T follicular helper cell (primary cell): ENCODE measurements around the gene MYPN.
"Not testable (repeated sequence)": the region's sequence is repeated elsewhere in the genome, so short reads cannot be mapped to it uniquely, and the experiment has no call there.

ENCODE experiments used
- DNase-seq: peaks from one replicate; pipeline ENCODE4 v3.0.0-alpha.2; 2020; ENCODE audit warnings: low read depth

The MYPN gene

GRCh38 chr10:68135362-68135761 lies 26.1 kb downstream of the MYPN start:
- DNase-seq: no peak

DNA sequence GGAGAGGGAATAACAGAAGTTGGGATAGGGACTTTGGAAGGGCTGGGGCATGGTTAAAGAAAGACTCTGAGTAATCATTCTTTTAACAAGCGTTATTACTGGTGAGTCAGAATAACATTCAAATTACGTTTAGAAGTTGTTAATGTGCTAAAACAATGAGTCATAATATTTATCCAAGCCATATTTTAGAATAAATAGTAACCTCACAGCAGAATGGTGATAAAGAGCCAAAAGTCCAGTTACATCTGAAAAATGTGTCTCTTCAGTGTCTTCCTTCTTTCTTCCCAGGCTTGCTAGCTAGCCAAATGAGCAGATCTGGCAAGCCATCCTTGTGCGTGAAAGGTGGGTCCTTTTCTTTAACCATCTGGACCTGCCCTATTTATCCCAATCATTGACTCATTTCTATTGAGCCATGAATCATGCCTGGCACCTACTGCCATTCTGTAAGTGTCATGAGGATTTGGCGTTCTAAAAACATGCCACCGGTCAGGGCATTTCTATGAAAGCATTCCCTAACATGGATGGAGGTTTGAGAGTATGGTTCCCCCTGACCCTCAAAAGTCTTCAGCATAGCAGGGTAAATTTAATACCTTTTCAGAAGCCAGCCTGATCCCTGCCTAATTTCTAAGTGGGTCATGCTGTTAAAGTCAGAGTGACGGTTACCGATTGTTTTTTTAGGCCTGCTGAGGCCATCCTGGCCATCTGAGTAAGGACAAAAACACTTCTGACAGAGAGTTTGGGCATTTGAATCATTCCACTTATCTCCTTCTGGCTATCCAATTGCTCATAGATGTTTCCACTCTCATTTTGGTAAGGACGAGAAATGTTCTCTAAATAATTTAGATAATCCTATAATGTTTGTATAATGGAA lies 26.9 kb downstream of the MYPN start:
- DNase-seq: no peak

DNA sequence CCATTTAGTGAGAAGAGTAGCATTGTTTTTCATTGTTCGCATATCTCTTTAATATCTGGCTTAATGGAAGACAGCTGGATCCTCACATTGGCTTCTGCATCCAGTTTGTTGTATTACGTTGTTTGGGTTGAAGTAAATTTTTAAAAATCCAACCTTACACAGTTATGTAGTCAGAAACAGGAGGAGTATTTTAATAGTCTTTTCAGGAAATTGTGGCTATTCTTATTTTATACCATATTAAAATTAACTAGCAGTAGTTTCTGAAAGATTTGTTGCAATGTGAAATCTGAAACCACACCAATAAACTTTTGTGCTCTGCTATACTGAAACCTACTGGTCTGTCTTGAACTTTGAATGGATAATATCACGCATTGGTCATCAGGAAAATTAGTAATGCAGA lies 27.9 kb downstream of the MYPN start:
- DNase-seq: no peak

DNA sequence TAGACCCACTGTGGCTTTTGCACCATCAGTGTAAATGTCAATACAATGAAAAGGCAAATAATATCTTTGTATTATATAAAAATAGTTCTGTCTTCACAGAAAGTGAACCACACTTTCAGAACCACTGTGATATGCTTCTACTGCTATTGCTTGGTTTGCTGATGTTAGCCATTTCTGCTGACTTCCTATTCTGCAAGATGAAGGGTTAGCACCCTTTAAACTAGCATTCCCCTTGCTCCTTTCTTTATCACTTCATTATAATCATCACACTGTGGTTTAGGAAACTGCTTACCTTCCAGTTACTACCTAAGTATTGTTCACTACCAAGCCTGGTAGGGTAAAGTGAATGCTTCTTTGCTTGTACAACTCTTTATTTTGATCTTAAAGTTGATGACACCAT lies 29.2 kb downstream of the MYPN start:
- DNase-seq: no peak

GRCh38 chr10:68139448-68140272 lies 30.4 kb downstream of the MYPN start:
- DNase-seq: no peak

GRCh38 chr10:68142761-68143160 lies 33.5 kb downstream of the MYPN start:
- DNase-seq: no peak

DNA sequence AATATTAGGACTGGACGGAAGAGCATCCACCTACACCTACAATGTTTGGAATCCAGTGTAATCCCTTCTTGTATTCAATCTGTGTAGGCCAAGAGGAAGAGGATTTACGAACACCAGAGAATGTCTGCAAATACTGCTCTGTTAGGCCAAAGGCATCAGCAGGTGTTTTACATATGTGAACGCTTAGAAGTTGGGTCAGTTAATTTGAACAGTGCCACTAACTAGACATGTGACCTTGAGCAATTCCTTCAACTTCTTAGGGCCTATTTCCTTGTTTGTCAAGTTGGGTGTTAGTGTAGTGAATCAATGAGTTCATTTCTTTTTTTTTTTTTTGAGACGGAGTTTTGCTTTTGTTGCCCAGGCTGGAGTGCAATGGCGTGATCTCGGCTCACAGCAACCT lies 35.4 kb downstream of the MYPN start:
- DNase-seq: no peak

GRCh38 chr10:68145705-68146104 lies 36.4 kb downstream of the MYPN start:
- no peak for DNase-seq

DNA sequence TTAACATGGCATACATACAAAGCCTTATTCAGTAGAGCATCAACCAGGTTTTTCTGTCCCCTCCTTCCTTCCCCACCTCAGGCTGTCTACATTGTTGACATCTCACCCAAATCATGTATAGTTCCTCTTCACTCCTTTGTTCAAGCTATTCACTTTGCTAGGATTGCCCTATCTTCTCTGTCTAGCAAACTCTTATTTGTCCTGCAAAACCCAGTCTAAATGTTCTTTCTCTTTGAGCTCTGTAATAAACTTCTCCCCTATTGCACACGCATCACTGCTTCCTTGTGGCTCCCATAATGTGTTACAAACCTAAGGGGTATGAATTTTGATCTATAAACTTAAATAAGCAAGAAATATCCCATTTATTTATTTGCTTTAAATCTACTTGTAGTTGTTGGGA lies 36.8 kb downstream of the MYPN start:
- no peak for DNase-seq

DNA sequence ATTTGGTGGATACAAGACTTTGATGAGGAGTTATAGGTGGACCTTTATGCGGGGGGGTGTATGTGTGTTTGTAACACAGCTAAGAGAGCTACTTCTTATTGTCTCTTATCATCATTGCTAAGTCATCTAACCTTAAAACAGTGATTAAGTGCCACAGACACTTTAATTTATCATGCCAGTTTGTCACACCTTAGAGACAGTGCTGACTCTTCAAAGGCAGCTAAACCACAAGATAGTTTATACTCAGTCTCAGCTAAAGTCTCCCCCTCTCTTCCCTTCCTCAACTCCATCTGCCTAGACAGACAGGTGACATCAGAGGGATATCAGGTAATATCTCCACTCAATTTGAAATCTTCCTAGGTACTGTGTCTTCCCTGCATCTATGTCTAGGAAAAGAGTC lies 42.2 kb downstream of the MYPN start:
- no peak for DNase-seq

GRCh38 chr10:68153473-68154210 lies 44.4 kb downstream of the MYPN start:
- DNase-seq: no peak

GRCh38 chr10:68154211-68154497 lies 44.9 kb downstream of the MYPN start:
- no peak for DNase-seq

DNA sequence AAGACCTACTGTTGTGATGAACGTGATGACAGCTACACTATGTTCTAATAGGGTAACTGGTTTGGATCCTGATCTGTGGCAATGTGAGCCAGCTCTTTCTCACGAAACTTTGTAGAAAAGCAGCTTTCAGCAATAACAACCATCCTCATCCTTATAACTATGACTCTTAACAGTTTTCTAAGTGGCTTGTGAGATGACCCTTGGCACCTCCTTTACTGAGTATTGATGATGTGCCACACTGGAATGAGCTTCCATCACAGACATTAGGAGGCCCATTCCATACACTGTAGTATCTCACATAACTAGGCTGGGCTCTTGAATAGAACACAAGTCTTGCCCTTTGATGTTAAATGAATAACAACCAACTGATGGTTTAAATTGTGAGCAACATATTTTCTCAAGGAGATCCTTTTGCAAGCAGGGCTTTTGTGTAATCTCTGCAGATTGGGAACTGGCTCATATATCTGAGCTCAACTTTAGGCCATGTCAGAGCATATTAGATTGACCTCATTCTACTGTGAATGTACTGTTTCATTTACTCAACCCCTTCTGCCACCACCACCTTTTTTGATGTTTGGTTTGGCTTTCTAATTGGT lies 46.4 kb downstream of the MYPN start:
- DNase-seq: no peak

DNA sequence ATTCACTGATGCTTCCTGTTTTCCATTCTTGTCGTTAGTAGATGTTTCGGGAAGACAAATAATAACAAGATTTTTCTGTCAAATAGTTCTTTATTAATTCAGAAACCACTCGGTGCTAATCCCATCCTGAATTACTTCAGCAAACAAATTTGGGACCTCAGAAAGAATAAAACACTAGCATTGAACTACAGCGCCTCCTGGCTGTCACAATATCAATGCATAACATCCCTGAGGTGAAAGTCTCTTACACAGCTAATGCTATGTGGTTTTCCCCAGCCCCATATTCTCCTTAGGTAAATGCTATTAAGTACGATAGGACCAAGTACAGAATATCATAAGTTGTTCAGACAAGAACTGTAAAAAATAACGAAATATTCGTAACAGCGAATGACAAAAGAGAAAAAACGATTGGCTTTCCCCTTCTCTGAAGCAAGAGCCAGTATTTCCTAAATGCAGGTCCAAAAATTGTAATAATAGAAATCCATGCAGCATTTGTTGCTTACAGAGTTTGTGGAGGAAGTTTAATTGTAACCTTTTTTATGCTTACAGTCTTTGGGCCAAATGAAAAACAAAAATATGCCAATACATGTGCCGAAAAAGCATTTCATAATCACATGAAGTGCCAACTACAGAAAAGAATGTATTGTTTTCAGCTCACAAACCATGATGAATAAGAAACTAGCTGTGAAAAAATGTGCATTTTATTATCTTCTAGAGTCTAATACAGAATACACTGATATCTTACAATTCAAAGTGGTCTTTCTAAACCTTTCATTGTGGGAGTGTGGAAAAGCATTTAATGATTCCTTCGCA lies 47.3 kb downstream of the MYPN start:
- peak; percentile 49 for DNase-seq

- not testable (repeated sequence) for DNase-seq
Observed at GRCh38 chr10:68157522-68157921, 48.2 kb downstream of the MYPN start.

GRCh38 chr10:68158031-68158430 lies 48.7 kb downstream of the MYPN start:
- no peak for DNase-seq

- DNase-seq: no peak
Observed at GRCh38 chr10:68163735-68164134, 54.4 kb downstream of the MYPN start.

- no peak for DNase-seq
Observed at GRCh38 chr10:68165643-68166042, 56.4 kb downstream of the MYPN start.

DNA sequence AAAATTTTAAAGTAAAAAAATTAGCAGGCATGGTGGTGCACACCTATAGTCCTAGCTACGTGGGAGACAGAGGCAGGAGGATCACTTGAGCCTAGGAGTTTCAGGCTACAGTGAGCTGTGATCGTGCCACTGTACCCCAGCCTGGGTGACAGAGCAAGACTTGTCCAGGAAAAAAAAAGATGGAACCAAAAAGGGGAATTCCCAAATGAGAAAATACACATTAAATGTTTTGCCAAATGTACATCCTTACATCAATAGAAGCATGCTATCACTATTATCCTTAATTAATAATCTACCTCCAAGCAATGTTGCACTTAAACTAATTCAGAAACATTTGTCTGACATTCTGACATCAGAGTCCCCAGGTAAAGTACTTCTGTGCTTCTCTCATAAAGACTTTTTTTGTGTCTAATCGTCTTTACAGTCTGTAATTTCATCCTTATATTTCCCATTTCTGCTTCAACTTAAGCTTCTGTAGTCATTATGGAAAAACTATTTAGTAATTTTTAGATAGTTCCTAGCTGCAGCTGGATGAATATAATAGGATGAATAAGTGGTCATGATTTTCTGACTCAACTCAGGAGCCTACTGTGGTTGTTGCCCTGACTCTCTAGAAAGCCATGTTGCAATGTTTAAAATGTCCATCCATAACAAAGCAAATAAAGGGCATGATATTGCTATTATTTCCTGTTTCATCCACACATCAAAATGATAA lies 57.7 kb downstream of the MYPN start:
- no peak for DNase-seq

DNA sequence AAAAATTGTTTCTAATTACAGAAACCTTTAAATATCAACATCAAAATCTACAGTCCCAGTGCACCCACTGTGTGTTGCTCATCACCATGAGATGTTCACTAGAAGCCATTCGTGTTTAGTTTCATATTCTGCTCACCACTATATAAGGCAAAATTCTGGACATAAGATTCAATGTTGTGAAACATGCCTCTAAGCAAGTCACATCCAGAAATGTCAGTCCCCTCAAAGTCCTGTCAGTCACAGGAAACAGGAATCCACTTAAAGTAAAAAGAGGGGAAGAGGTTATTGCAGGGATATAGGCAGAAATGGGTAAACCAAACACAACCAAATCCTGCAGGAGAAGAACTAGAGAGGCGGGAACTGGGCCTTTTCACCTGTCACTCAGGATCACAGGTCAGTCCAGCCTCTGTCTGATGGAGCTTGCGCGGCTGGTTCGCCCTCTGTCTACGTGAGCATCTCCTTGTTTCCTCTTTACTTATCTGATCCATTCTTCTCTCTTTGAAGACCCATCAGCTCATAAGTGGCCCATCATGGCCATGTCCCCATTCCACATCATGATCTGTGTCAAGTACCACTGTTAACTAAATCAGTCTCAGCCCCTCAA lies 58.4 kb downstream of the MYPN start:
- DNase-seq: no peak
